PFSK-1 (cell line): ENCODE results near the gene RNASEH2C.

Source experiments
- FOXP2 ChIP-seq: optimal IDR thresholded peaks from 2 replicates; pipeline ENCODE3; 2011; ENCODE audit warnings: borderline replicate concordance, control low read depth, inconsistent platforms; ENCODE audit not compliant: insufficient read depth; ENCODE audit errors: extremely low read length, extremely low read depth
- POLR2AphosphoS5 ChIP-seq: IDR thresholded peaks from 2 replicates; pipeline ENCODE4 v1.6.1; 2012; ENCODE audit warnings: low read depth, mild to moderate bottlenecking, control low read depth, low read length, moderate library complexity
- REST ChIP-seq, 2 experiments: IDR thresholded peaks; 2 replicates each; pipeline versions ENCODE4 v1.6.1 to v1.8.0; 2011 to 2012; ENCODE audit warnings: low read depth in 2 of 2, low read length in 2 of 2, control low read depth in 1 of 2, inconsistent platforms in 1 of 2, mild to moderate bottlenecking in 1 of 2, moderate library complexity in 1 of 2; ENCODE audit not compliant: insufficient read depth in 1 of 2
- SIN3A ChIP-seq: IDR thresholded peaks from 2 replicates; pipeline ENCODE4 v1.6.1; 2012; ENCODE audit warnings: mild to moderate bottlenecking, low read length, moderate library complexity, borderline replicate concordance; ENCODE audit not compliant: insufficient read depth
- TAF1 ChIP-seq: IDR thresholded peaks from 2 replicates; pipeline ENCODE4 v1.6.1; 2012; ENCODE audit warnings: low read length, control low read depth, borderline replicate concordance; ENCODE audit not compliant: insufficient read depth

Gene RNASEH2C

GRCh38 chr11:65711785-65712632 is 8.6 kb downstream of the RNASEH2C start, which contains the start of gene KAT5:
Gene KAT5 (plus strand): TSS chr11:65712252. CDS start chr11:65712268, 16 bp downstream.
- TF ChIP-seq TAF1 (peak; percentile 81; the same call in 1 of the 2 replicates), FOXP2 (no peak), SIN3A (no peak), REST (IDR thresholded peaks at IDR 0.05; ENCODE audit: insufficient read depth in 1 of 2, low read depth in 2 of 2, low read length in 2 of 2) (0 out of 4 replicates have a peak, but pooled peaks of 1 of the 2 experiments have one; percentile 29)

- TF ChIP-seq TAF1 = no peak
- no peak for TF ChIP-seq FOXP2
- TF ChIP-seq REST (IDR thresholded peaks at IDR 0.05; ENCODE audit: insufficient read depth in 1 of 2, low read depth in 2 of 2, low read length in 2 of 2) = no peak
- TF ChIP-seq POLR2AphosphoS5 = no peak
- no peak for TF ChIP-seq SIN3A
Measured at GRCh38 chr11:65710421-65710820, 10.2 kb downstream of the RNASEH2C start.

GRCh38 chr11:65709661-65710060 is 10.9 kb downstream of the RNASEH2C start:
- no peak for TF ChIP-seq TAF1
- TF ChIP-seq REST (IDR thresholded peaks at IDR 0.05; ENCODE audit: insufficient read depth in 1 of 2, low read depth in 2 of 2, low read length in 2 of 2) = no peak
- TF ChIP-seq SIN3A = no peak
- no peak for TF ChIP-seq FOXP2
- no peak for TF ChIP-seq POLR2AphosphoS5

GRCh38 chr11:65708451-65708850 is 12.1 kb downstream of the RNASEH2C start:
- TF ChIP-seq POLR2AphosphoS5 (no peak), TAF1 (no peak), REST (IDR thresholded peaks at IDR 0.05; ENCODE audit: insufficient read depth in 1 of 2, low read depth in 2 of 2, low read length in 2 of 2) (no peak), FOXP2 (no peak), SIN3A (no peak)
